ENCODE data around the gene DNAI4. TPM values are rescaled to one million over a fixed set of nuclear protein-coding genes. Genes with fewer than 3 reads are reported as not detected.

Gene DNAI4
- total and polyA plus RNA-seq, 2 of the 8 experiments (the other 6 are each of a cell fraction or from before 2014, with no cell fraction given): 0.32 to 2.1 TPM

DNA sequence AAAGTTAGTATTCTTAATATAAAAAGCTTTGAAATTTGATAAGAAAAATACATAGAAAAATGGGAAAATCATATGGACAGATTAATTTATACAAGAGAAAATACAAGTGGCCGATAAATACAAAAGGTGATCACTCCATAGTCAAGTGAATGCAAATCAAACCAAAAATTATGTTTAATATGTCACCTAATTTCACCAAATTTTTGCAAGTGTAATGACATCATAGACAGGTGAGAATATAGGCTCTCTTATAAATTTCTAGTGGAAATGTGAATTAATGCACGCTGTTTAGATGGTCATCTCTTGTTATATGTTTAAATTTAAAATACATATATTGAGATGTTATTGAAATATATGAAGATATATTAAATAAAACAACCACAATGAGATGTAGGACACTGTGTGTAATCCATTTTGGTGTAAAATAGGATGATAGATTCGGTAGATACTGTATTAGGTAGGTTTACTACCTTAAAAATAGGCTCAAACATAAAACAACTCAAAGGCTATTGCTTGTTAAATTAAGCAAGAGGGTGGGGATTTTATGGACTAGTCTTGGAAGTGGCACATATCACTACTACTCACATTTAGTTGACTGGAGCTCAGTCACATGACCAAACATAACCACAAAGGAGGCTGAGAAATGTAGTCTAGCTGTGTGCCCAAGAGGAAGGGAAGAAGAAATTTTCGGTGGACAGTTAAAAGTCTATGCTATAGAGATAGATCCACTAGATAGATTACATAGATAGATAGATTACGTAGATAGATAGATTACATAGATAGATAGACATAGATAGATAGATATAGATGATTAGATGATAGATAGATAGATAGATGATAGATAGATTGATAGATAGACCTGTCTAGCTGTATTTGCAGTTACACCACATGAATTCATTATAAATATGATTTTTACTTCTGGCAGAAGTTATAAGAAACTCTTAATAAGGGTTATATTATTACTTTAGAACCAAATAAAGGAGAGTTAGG lies 132.7 kb downstream of the DNAI4 start:
- H3K4me2 ChIP-seq (ENCODE audit: insufficient read depth in 1 of 2, low read depth in 2 of 2, low read length in 2 of 2): no peak overlapping the region
- no peak overlapping the region for H3K9ac ChIP-seq (replicated peaks in 1 of 4; ENCODE audit: extremely low read depth in 1 of 4, low read depth in 3 of 4, low read length in 3 of 4)
- H2AK5ac ChIP-seq (ENCODE audit: low read depth, low read length): no peak overlapping the region
- no peaks in the 10 kb centered on the region for H3K23me2 ChIP-seq (ENCODE audit: low read depth, low read length)
- no peaks in the 10 kb centered on the region for H3K36me3 ChIP-seq (ENCODE audit: control insufficient read depth in 2 of 4, insufficient read depth in 4 of 4, low read length in 3 of 4)
- H3K4me3 ChIP-seq (ENCODE audit: extremely low read depth in 1 of 4, insufficient read depth in 2 of 4, low read depth in 3 of 4, low read length in 4 of 4): no peak overlapping the region
- no peak overlapping the region for H3K56ac ChIP-seq (replicated peaks; ENCODE audit: insufficient read length, low read depth, low read length)
- H3K27me3 ChIP-seq (replicated peaks in 1 of 4; ENCODE audit: control insufficient read depth in 3 of 4, extremely low read depth in 1 of 4, insufficient read depth in 3 of 4, low read length in 3 of 4): no peaks in the 10 kb centered on the region
- no peak for TF ChIP-seq SIRT6 (IDR thresholded peaks at IDR 0.05; ENCODE audit: low read length)
- TF ChIP-seq RAD21 (IDR thresholded peaks at IDR 0.05 in 1 of 2, conservative IDR thresholded peaks at IDR 0.05 in 1 of 2; ENCODE audit: low read depth in 2 of 2, low read length in 2 of 2): no peak
- TF ChIP-seq SIN3A (conservative IDR thresholded peaks at IDR 0.05 in 1 of 2, IDR thresholded peaks at IDR 0.05 in 1 of 2; ENCODE audit: low read depth in 1 of 2, low read length in 2 of 2): no peak
- no peak for TF ChIP-seq RNF2 (IDR thresholded peaks at IDR 0.05; ENCODE audit: borderline replicate concordance, low read depth, low read length, missing control alignments, poor library complexity, severe bottlenecking)
- TF ChIP-seq HDAC2 (IDR thresholded peaks at IDR 0.05; ENCODE audit: borderline replicate concordance in 1 of 2, low read depth in 2 of 2, low read length in 2 of 2): no peak
- TF ChIP-seq TAF1 (IDR thresholded peaks at IDR 0.05; ENCODE audit: low read depth, low read length): no peak
- no peak for TF ChIP-seq CBX8 (IDR thresholded peaks at IDR 0.05; ENCODE audit: borderline replicate concordance, low read depth, low read length)
- no peak for TF ChIP-seq ATF3 (IDR thresholded peaks at IDR 0.05; ENCODE audit: insufficient read depth, low read depth, low read length)
- no peaks in the 10 kb centered on the region for H3K79me2 ChIP-seq (ENCODE audit: control insufficient read depth in 1 of 2, insufficient read depth in 2 of 2, low read length in 2 of 2)
- H4K8ac ChIP-seq (ENCODE audit: extremely low read depth, insufficient read depth, low read length): no peak overlapping the region
- no peak overlapping the region for H3K18ac ChIP-seq (ENCODE audit: extremely low read depth, low read length)
- H3K9me3 ChIP-seq (ENCODE audit: insufficient read depth in 2 of 2, low read depth in 1 of 2, low read length in 1 of 2): no peaks in the 10 kb centered on the region
- H2AFZ ChIP-seq (ENCODE audit: low read length): no peak overlapping the region
- no peak overlapping the region for H2BK5ac ChIP-seq (ENCODE audit: low read depth, low read length)
- no peak overlapping the region for H3K23ac ChIP-seq (ENCODE audit: insufficient read length)
- no peak overlapping the region for H3K27ac ChIP-seq (ENCODE audit: low read depth, low read length)
- no peak overlapping the region for H4K91ac ChIP-seq (replicated peaks; ENCODE audit: insufficient read length, low read length)
- CTCF ChIA-PET (ENCODE audit: partially characterized antibody): interaction anchor here (1.1 kb wide), 1 partner anchor 288 kb away, joined by 3 read pairs; no protein-coding TSS in a partner anchor
- no peak overlapping the region for H3K4ac ChIP-seq (replicated peaks; ENCODE audit: insufficient read length, low read depth, low read length)
- no peak overlapping the region for H4K5ac ChIP-seq (ENCODE audit: insufficient read length, low read depth, low read length)
- H2BK20ac ChIP-seq (ENCODE audit: low read length): no peak overlapping the region
- DNase-seq (ENCODE audit: low read depth in 1 of 2, low spot score in 2 of 2) (no peak), FAIRE-seq (no peak)
- H2BK120ac ChIP-seq (replicated peaks; ENCODE audit: low read depth, low read length): no peak overlapping the region
- H3K79me1 ChIP-seq (ENCODE audit: low read depth, low read length): no peaks in the 10 kb centered on the region
- H4K20me1 ChIP-seq (replicated peaks in 1 of 2; ENCODE audit: control insufficient read depth in 1 of 2, insufficient read depth in 2 of 2, low read length in 2 of 2): no peaks in the 10 kb centered on the region
- H3K14ac ChIP-seq (ENCODE audit: insufficient read length): no peak overlapping the region
- no peak overlapping the region for H2BK12ac ChIP-seq (ENCODE audit: low read depth, low read length)
- 92% methylated on average over 5 of the region's 5 CpGs; no CpG with 5 or more reads in 1 of the 2 experiments for WGBS, 2 experiments (ENCODE audit: extremely low coverage in 1 of 2, insufficient coverage in 1 of 2, insufficient read length in 1 of 2, insufficient replicate concordance in 2 of 2, low coverage in 1 of 2, low lambda C conversion rate in 2 of 2, missing lambda C conversion rate in 1 of 2)
- POLR2A ChIA-PET (ENCODE audit: partially characterized antibody): no interaction called here
- H3K4me1 ChIP-seq (replicated peaks in 1 of 4; ENCODE audit: control insufficient read depth in 3 of 4, insufficient read depth in 4 of 4, low read length in 3 of 4): no peaks in the 10 kb centered on the region
- H2BK15ac ChIP-seq (ENCODE audit: low read length): no peak overlapping the region

All from H1 (cell line).